NCI-H1930 (cell line): Measurements from ENCODE around the gene KLC1.

ENCODE experiments used
- DNase-seq, 2 experiments: peaks; one replicate each; lab custom pipeline; 2025; lab: John Stamatoyannopoulos, UW

KLC1 gene

DNA sequence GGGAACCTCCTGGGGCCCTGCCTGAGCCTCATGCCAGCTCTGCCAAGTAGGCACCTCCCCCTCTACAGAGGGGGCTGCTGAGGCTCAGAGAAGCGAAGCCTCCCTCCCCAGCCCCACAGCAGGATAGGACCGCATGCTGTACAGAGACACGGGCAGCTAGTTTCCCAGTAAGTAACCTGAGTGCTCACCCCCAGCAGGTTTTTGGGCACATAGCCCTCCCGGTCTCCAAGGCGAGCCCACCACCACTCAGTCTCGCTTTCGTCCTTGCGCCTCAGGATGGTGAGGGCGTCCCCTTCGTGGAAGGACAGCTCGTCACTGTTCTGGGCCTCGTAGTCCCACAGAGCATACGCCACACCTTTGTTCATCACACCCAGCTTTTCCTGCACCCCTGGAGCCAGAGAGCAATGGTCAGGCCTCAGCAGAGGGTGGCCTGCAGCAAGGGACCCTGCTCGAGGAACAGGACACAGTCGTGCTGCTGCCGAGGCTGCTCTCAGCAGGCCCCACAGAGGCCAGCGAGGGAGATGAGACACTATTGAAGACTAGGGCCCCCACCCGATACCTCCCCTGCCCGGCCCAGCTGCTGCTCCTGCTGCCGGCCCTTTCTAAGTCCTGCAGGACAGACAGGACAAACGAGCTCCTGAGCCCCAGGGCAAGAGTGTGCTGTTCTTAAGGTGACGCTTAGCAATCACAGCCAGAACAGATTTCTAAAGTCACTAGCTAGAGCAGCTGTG is 107.0 kb downstream of the KLC1 start:
- DNase-seq, result no peak

DNA sequence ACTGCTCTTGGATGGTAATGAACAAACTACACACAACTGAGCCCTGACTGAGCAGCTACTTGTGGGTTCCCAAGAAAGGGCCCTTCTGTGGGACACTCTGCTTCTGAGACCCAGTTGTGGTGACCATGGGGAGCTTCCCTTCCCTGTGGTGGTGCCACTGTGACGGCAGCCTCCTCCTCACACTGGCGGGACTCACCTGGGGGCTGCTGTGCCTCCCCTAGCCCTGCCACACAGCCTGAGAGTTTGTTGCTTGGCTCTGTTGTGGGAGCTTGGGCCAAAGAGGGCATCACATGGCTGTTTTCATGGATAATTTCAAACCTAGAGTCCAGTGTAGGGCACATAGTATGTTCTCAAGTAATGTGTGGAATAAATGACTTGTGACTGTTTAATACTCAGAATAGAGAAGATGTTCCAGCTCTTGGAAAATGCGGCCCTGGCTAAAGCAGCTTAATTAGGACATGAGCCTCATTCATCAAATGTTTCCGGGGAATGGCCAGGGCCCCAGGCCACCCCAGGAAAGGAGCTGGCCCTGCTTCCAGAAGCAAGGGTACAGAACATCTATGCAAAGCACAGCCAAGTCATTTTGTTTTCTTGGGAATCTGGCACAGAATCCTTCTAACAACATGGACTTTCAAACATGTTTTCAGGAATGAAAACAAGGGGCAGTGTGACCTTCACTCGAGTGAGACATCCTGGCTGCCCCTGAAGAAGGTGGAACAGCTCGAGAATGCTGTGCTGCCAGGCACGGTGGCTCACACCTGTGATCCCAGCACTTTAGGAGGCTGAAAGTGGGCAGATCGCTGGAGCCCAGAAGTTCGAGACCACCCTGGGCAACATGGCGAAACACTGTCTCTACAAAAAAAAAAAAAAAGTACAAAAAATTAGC is 107.8 kb downstream of the KLC1 start:
- no peak for DNase-seq

DNA sequence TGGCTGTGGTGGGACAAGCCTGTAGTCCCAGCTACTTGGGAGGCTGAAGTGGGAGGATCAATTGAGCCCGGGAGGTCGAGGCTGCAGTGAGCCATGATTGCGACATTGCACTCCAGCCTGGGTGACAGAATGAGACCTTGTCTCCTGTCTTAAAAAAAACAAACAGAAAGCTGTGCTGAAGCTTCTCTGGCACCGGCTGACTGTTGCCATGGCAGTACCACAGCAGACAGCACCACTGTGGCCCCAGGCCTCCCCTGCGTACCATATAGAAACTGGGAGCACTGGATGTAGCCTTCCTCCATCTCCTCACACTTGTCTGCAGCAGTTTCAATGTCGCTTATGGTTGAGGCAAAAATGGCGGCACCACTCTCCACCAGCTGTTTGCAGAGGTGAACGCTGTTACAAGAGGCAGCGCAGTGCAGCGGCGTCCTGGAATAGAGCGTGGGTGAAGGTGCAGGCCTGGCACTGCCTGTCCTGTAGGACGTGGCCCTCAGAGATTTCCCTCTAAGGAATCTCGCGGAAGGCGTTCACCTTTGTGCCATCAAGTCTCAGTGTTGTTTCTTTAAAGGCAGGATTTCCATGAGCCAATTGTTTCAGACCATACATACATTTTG is 108.5 kb downstream of the KLC1 start:
- no peak for DNase-seq

DNA sequence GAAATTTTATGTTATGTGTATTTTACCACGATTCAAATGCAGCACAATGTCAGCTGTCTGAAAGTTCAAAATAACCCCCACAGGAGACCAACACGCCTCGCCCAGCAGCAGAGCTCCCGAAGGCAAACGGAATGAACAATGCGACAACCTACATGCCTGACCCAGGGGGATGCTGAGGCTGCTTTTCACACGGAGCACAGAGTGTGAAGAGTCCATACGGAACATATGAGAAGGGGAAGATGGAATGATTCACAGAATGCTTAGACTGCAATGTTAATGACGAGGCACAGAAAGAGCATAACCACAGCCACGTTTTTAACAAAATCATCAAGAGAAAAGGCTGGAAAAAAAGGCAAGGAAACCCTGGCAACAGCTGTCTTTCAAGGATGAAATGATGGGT is 109.2 kb downstream of the KLC1 start:
- DNase-seq, result no peak

DNA sequence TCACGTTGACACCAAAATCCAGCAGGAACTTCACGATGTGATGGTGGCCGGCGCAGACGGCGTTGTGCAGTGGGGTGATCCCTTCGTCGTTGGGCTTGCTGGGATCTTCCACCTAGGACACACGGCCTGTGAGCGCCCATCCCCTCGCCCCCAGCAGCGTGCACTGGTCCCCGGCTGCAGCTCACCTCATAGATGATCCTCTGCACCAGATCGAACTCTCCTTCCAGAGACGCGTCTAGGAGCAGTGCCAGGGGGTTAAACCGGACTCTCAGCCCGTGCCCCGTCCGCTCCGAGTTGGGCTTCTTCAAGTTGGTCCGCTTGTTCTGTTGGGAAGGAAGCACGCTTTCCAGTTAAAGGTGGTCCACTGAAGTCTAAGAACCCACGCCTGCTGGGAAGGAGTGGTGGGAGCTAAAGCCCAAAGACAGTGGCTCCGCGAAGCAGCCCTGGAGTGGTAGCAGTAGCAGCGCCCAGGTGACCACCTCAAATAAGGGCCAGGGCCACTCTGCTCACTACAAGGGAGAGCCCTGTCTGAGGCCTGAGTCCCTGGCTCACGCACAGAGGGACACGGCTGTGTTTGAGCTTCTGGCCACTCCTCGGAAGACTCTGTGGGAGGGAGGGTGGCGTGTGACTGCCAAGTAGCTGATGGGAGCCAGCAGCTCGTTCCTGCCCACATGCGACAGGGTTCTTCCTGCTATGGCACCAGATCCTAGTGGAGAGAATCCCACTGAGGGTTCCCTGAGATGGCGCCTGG is 109.9 kb downstream of the KLC1 start:
- DNase-seq, result no peak

DNA sequence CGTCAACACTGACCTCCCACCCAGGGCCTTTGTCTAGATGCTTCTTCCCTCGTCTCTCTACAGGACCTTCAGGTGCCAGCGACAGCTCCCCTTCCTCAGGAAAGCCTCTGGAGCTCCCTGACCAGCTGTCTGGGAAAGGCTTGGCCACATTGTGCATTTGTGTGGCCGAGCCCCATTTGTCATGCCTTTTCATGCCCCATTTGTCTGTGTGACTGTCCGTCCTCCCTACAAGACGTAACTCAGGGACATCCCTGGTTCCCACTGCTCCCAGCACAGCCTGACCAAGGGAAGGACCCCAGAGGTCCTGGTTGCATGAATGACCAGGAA is 110.4 kb downstream of the KLC1 start:
- no peak for DNase-seq

DNA sequence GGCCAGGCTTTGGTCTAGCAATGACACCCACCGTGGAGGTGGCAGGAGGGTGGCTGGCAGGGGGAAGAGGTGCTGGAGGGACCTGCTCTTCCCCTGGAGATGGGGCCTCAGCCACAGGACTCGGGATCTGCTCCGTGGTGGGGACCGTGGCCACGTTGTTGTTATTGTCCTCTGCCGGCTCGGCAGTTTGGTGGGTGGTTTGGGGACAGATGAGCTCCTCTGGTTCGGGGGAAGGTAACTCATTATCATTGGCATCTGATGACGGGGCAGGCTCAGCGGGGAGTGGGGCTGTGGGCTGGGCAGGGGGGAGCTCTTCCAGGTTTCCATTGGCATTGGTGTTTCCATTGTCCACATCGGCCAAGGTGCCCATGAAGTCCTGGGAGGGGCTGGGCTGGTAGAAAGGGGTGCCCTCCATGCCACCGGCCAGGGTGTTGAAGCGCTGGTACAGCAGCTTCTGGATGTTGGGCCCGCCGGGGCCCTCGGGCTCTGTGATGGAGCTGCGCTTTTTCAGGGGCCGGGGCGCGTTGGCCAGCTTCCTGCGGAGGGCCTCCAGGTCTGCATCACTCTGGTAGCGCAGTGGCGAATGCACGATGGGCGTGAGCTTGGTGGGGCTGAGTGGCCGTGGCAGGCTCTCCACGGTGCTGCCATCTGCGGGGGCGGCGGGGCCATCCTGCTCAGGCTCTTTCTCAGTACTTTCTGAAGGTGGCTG is 110.9 kb downstream of the KLC1 start:
- no peak for DNase-seq

DNA sequence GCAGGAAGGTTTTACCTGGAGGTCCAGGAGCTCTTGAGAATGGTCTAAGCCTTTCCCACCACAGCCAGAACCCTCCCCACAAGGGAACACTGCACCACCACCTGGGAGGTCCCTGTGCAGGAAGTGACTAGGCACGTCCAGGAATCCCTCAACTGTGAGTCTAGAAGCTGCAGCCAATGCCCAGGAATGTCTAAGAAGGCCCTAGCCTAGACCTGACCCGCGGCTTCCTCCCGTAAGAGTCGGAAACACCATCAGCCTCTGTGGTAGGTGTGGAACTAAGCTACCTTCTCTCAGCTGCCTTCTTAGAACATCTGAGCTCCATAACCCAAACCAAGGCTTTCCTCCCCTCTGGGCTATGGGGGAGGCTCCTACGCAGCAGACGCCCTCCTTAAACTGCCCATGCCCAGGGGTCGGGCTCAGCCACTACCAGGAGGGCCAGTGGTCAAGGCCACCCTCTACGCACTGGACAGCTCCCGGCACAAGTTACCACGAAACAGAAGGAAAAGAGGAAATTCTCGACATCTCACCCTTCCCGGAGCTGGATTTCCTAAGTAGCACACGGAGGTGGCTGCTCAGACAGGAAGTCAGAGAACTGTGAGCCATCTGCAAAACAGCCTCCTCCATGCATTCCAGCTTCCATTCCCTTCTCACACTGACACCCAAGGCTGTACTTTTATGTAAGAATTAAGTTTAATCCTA is 112.1 kb downstream of the KLC1 start:
- DNase-seq, result no peak

DNA sequence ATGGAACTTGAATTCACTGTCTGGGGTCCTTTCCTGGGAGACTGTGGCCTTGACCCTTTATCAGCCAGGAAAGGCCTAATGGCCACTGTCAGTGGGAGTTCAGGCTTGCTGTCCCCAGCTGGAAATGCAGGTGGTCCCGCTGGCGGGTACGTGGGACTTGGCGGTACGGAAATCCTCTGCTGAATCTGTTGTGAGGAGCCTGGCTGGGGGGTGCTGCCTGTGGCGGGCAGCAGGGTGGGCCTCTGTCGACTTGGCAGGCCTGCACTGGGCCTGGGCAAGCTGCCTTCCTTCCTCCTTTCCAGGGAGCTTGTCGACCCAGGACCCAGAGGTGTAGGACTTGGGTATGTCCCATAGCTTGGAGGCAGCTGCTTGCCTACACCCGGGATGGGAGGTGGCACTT is 112.9 kb downstream of the KLC1 start:
- no peak for DNase-seq

DNA sequence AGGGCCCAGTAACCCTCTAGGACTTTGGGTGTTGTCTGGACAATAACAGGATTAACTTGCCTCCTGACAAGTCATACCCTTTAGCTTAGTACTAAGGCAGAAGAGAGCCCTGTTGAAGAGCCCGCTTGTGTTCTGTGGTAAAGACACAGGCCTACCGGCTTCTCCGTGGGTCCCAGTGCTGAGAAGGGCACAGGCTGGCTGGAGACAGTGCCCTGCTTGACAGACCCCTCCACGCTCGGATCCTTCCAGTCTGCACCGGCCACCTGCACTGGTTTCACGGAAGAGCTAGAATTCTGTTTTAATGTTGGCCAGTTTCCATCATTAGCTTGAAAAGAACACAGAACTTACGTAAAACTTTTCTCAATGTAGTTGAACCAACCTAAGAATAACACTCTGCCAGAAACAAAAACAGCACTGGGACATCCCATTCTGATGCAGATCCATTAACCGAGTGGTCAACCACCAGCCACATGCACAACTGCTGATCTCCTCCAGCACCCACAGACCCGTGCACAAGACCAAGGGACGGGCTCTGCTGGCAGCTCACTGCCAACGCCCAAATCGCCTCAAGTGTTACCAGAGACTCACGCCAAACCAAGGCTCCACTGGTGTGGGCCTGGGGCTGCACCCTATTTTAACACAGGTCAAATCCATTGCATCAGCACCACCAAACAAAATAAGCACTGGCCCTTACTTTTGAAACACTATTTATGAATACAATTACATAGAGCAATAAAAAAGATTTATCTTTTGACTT is 113.7 kb downstream of the KLC1 start:
- no peak for DNase-seq

DNA sequence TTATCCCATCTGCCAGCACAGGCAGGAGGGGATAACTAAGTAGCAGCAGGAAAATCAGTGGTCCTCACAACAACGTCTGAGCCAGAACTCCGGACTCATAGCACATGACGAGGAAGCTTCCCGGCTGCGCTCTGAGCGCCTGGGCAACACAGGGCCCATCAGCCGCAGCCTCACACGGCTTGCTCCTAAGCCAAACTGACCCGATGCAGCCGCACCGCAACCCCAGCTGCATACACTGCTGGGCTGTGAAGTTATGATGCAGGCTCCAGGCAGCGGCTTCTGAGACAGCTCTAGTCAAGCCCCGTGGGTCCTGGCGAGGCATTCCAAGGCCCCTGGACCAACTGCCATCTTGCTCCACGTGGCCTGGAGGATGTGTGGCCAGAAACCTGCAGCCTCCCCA is 114.7 kb downstream of the KLC1 start:
- no peak for DNase-seq

DNA sequence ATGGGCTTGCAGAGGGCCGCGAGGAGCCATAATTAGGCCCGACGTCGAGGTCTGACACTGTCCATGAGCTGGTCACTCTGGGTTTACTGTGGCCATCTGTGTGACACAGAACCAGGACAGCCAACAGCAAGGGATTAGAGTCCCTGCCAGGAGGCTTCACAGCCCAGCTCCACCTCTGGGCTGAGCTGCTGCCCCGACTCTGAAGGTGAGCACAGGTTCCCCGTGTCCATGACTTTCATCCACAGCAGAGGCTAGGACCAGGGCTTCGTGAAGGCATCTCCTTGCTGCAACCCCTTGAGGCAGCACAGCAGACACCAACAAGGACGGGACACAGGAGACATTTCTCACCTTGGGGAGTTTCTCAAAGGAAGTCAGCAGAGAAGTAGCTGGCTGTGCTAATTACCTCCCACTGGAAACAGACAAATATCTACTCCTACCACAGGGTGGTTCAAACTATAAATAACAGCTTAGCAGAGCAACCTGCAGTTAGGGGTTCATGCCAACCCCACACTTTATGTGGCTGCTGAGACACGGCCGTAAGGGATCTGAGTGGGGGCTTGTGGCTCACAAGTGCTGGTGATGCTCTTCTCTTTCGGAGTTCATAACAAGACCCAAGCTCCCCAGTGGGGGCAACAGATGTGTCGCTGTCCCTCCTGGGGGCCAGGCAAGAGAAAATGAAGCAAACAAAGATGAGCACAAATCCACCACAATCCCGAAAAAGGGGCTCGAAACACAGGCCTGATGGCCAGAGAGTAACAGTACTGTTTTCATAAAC is 115.8 kb downstream of the KLC1 start:
- DNase-seq, result no peak

DNA sequence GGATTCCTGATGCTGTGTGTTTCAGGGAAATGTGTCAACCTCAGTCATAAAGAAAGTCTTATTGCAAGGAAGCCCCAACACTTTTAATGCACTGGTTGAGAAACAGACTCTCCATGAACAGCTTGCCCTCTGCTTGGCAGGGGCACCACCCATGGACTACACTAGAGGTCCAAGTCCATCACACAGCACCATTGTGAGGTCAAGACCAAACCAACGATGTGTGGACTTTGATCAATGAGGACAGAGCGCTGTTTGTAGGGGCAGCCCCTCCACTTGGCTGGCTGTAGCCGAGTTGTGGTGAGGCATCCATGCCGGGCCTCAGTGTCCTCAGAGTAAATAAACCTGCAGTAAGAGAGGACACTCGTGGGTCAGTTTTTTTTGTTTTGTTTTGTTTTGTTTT is 116.4 kb downstream of the KLC1 start:
- DNase-seq, result no peak

DNA sequence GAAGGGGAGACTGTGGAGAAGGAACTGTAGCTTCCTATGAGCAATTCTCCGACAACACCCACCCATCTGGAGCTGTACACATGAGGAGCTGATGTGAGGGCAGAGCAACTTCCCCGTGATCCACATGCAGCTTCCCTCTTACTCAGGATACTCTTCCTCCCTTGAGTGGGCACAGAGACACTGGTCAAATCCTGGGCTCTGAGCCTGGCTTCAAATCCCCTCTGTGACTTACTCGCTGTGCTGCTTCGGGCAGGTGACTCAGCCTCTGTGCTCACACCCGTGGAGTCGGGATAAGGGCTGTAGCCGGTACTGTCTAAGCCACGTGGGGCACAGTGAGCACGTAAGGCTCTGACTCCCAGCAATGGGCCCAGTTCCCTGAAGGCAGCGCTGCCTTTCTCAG is 117.7 kb downstream of the KLC1 start:
- no peak for DNase-seq

DNA sequence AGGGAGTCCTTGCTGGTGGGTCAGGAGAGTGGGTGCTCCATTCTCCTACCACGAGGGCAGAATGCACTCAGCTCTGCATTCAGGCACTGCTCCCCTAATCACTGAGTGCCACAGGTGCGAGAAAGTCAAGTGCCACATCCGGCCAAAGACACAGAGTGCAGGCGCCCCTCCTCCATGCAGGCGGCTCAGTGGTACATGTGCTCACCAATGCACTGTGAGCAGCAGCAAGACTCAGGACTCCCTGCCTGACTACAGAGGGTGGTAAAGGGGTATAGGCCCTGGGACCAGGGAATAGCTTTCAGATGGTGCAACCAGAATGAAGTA is 119.5 kb downstream of the KLC1 start:
- no peak for DNase-seq

DNA sequence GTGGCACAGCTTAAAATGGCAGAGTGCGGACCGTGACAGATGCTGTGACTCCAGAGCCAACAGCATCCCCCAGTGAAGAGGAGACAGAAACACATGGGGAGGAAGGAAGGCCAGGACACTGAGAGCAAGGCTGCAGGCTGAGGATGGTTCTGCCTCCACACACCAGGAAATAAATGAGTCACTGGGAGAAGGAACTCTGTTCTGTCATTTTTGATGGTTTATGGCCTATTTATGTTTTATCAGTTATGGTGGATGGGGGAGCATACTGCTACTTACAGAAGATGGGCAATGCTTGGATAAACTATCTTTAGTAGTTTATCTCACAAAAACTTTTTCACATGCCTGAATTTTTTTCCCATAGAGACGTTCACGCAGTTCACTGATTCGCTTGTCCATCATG is 120.4 kb downstream of the KLC1 start:
- DNase-seq, result no peak

DNA sequence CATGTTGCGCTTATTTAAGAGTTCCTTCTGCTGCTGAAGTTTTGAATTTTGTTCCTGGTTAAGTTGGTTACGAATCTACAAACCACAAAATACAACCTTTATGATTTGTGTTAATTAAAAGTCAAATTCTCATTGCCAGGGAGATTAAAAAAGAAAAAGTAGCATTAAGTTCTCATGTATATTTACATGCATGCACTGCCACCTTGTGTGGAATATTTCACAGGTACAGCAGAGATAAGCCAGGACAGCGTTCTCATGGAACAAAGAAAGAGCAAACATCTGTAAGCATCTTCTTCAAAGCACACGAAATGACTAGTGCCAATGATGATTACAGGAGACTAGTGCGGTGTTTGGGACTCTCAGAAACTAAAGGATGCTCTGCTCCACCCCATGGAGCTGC is 120.8 kb downstream of the KLC1 start:
- DNase-seq, result no peak
